GM19099 (cell line): ENCODE data around the gene SPTB.

ENCODE experiments used
- POLR2A ChIP-seq: IDR thresholded peaks from 3 replicates; pipeline ENCODE4 v1.6.1; 2011; ENCODE audit warnings: low read depth; ENCODE audit not compliant: insufficient read length; ENCODE audit errors: extremely low read depth

Gene SPTB

DNA sequence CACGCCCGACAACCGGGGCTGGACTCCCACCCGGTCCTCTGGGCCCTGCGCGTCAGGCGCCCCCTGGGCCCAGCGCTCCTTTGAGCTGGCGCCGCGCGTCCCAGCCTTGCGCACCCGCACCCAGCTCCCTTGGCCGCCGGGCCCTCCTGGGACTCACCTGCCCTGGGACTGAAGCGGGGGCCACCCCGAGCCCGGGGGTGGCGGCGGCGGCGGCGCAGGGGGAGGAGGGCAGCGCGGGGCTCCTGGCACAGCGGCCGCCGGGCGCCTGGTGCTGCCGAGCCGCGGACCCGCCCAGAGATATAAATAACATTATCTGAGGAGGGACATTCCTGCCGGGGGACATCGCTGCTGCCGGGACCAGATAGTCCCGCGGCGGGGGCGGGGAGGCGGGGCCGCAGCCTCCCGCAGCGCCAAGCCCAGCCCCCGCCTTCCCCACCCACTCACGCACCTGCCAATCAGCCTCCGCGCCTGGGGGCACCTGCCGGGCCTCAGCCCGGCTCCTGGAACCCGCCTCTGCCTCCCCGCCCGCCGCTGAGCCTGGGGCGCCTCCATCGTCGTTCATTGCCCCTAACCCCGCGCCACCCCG is at the start of gene SPTB:
Gene SPTB, minus strand, starts transcription at position 273 of the 586 bp plus-strand sequence. CDS start 56,813 bp downstream, outside the sequence.
- TF ChIP-seq POLR2A, result no peak

DNA sequence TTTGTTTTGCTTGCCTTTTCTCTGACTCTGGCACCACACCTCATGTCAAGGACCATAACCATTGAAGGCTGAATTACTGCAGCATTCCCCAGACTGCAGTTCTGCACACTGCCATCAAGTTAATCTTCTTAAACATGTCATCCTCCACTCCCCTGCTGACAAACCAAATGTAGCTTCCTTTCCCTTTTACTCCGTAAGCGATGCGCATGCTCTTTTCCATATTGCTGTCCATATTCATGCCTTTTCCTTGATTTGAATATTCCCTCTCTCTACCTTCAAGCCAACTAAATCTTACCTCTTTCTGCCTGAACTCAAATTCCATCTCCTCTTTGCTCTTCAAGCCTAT is 49.3 kb upstream of the SPTB start:
- TF ChIP-seq POLR2A, result no peak

DNA sequence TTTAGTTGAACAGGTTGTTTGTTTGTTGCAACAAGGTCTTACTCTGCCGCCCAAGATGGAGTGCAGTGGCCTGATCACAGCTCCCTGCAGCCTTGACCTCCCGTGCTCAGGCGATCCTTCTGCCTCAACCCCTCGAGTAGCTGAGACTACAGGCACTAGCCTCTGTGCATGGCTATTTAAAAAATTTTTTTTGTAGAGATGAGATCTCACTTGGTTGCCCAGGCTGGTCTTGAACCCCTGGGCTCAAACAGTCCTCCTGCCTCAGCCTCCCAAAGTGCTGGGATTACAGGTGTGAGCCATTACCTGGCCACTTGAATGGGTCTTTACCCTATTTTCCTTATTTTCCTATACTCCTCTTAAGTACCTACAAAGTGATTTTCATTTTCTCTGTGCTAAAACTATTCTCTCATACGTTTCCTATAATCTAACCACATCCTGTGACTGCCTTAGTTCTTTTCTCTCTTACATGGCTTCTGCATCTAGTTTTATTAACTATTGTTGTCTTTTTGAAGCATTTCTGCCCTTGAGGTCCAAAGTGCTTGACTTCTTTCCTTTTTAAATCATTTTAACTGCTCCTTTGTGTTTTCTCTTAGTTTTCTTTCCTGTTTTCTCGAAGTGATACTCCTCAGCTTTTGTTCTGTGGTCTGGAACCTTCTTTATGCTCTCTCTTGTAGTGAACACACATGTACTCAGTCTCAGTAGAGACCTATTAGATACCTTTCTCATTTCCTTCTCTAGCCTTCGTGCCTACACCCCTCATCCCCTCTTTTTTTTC is 48.7 kb upstream of the SPTB start:
- no peak for TF ChIP-seq POLR2A

DNA sequence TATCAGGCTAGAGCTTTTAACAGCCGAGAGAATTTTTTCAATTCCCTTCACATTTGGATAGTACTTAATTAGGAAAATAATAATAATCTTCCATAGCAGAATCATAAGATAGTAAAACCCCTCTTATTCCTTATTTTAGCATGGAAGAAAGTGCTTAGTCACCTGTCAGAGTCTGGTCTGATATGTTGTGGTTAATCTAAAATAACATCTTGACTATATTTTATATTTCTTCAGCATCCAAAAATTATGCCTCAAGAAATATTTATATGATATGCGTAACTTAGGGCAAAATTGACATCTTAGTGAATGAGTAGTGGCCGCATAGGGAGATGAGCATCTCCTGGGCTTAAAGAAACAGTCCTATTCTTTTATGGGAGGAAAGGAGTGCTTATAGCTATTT is 47.3 kb upstream of the SPTB start:
- TF ChIP-seq POLR2A, result no peak

DNA sequence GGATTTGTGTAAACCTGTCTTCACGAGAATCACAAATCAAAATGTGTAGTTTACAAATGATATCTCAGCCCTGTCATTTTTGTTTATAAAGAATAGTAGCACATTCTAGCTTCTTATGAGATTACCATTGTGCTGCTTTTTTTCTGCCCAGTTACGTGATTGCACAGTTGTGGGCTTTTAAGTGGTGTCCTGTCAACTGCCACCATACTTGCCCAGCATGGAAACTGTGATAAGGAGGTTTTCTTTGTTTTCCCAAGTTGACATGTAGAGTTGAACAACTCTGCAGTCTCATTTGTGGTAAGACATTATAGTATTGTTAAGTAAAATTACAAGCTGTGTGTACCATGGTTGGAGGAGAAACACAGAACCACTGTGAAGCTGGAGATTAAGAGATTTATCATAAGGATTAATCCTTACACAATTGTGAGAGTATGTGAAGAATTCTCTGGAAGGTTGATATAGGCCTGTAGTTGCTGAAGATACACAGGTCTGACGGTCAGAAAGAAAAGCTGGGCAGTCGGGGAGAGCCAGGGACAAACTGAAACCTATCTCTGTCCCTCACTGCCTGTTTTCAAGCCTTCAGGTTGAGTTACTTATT is 46.8 kb upstream of the SPTB start:
- no peak for TF ChIP-seq POLR2A

DNA sequence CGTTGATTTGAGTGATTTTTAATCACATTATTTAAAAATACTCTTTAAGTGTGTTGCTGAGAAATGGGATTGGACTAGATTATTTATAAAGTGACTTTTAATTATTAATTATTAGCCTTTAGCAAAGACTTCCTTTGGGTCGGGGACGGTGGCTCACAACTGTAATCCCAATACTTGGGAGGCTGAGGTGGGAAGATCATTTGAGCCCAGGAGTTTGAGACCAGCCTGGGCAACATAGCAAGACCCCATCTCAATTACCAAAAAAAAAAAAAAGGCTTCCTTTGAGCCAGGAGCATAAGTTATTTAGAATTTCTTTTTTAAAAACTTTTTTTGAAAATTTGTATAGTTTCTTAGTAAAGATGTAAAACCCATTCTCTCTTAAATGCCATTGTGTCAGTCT is 43.3 kb upstream of the SPTB start:
- TF ChIP-seq POLR2A, result no peak

DNA sequence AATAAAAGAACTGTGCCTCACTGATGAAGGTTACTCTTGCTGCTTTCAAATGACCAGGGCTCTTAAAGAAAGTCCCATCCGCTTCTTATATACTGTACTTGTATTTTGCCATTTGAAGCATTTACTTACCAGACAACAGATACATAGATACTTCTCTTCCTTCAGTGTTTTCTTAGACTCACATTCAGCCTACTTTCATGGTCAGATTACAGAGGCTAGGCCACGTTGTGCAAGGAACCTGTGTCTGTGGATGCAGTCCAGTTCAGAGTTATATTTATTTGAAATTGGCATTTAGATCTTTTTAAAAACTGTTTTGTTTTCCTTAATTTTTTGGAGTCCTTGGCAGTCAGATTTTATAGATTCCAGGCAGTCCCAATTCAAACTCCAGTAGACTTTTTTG is 40.8 kb upstream of the SPTB start:
- TF ChIP-seq POLR2A, result no peak

DNA sequence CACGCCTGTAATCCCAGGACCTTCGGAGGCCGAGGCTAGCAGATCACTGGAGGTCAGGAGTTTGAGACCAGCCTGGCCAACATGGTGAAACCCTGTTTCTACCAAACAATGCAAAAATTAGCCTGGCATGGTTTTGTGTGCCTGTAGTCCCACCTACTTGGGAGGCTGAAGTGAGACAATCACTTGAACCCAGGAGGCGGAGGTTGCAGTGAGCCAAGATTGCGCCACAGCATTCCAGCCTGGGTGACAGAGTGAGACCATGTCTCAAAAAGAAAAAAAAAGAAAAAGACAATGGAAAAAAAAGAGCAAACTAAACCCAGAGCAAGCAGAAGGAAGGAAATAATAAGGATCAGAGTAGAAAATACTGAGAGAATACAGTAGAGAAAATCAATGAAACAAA is 39.9 kb upstream of the SPTB start:
- TF ChIP-seq POLR2A, result no peak

DNA sequence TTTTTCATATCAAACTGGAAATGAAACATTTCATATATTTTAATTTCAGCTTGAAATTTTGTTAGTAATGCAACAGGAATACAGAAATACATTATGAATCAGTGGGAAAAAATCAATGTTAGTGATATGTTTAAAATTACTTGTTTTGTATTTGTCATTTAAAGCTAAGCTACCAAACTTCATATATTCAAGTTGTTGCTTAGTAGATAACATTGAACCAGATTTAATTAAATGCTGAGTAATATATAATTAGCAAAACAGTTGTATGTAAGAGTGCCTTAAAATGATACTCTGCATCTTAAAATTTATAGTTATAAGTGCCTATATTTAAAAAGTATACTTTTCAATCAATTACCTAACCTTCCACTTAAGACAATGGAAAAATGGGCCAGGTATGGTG is 39.5 kb upstream of the SPTB start:
- no peak for TF ChIP-seq POLR2A

DNA sequence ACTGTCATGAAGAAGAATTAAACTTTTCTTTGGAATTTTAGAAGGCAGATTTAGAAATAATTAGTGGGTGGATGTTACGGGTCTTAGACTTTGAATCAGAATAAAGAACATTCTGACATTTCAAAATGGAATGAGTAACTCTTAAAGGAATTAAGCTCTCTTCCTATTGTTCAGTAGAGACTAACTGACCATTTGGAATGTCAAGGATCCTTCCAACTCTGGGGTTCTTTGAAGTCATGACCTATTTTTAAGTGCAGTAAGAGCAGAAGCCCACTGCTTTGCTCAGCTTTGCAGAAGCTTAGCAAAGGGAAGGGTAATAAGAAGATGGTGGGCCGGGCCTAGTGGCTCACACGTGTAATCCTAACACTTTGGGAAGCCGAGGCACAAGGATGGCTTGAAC is 38.5 kb upstream of the SPTB start:
- no peak for TF ChIP-seq POLR2A

DNA sequence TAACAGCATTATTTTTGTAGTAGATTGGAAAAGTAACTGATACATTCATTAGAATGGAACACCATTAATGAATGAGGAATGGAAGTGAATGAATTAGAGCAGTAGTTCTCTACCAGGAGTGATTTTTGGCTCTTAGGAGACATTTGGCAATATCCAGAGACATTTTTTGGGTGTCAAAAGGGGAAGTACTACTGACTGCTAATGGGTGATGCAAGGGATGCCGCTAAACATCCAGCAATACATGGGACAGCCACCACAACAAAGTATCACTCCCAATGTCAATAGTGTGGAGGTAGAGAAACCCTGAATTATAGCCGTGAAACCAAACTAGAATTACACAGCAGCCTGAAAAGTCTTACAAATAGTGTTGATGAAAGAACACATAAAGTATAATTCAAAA is 36.1 kb upstream of the SPTB start:
- no peak for TF ChIP-seq POLR2A

DNA sequence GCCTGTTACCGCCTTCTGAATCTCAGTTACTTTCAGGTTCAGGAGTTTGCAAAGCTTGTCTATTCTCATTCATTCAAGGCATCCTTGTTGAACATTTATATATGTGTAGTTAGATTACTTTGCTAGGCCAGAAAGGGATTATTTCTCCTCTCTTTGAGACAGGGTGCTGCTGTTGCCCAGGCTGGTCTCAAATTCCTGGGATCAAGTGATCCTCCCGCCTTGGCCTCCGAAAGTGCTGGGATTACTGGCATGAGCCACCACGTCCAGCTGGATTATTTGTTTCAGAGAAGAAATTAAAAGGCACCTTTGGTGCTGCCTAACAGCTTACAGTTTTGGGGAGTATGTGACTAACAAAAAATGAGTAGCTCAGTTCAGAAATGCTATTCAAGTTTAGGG is 35.3 kb upstream of the SPTB start:
- TF ChIP-seq POLR2A, result no peak

DNA sequence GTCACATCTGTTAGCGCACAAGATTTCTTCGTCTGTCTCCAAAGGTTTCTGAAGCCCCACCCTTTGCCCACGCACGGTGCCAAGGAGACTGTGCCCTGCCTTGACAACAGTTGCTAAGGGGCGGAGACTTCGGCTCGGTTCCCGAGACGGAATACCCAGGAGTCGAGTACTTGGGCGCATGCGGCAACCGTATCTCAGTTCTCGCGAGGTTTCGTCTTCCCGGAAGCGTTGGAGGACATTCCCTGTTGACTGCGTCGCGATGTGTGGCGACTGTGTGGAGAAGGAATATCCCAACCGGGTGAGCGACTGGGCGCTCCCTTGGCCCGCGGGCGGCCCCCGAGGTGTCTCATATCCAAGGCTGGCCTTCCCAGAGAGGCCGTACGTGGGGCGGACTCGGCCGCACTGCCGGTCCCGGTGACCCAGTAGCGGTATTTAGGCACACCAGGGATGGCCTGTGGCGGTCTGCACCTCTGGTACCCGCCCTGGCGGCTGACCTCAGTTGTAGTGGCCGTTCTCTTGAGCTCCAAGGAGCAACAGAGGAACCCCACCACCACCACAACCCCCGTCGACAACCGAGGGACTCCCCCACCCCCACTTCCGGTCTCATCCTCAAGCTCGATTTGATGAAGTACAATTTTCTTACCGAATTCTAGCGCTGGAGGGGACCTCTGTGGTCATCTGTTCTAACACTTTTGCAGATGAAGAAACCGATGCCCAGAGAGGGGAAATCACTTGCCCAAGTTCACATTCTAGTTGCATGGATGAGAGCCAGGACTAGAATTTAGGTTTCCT is 34.7 kb upstream of the SPTB start, which contains the start of gene CHURC1:
Gene CHURC1, plus strand, starts transcription at position 219 of the 792 bp plus-strand sequence. Its CDS starts 41 bp downstream, at position 260.
- peak; percentile 96 for TF ChIP-seq POLR2A

DNA sequence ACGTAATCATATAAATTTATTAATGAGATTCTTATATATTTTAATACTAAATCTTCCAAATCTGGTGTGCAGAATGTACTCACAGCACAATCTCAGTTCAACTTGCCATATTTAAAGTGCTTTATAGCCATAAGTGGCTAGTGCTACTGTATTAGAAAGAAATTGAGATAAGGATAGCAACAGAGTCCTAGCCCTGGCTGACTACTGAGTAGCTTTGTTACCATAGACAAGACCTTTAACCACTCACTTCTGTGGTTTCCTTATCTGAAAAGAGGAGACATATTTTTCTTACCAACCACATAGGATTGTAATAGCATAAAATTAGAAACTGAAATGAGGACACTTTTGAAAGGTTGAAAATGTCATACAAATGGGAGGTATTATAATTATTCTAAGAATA is 32.6 kb upstream of the SPTB start:
- no peak for TF ChIP-seq POLR2A

DNA sequence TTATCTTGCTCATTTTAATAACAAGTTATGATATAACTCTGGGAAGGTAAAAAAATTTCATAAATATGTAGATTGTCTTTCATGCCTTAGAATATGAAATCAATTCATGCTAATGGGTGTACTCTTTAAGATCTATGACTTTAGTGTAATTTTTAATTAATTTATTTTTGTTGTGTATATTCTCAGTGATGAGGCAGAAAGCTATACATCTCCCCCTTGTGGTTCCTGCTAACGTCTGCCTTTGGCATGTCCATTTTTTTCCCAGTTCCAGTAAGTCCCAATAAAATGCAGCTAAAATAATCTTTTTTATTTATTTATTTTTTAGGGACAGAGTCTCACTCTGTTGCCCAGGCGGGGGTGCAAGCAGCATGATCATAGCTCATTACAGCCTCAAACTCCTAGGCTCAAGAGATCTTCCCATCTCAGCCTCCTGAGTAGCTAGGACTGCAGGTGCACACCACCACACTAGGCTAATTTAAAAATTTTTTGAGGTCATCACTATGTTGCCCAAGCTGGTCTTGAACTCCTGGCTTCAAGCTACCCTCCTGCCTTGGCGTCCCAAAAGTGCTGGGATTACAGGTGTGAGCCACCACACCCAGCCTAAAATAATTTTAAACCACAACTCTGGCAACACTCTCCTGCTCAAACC is 31.3 kb upstream of the SPTB start:
- no peak for TF ChIP-seq POLR2A
